ENCODE data around the gene IL12A. TPM values are rescaled to one million over a fixed set of nuclear protein-coding genes. Genes with fewer than 3 reads are reported as not detected.

The IL12A gene
- total RNA-seq, 1 experiment from 2014 or later = not detected

GRCh38 chr3:160010578-160010977 lies 21.9 kb downstream of the IL12A start:
- H3K27me3 ChIP-seq (ENCODE audit: control insufficient read depth, insufficient read depth, low read length) = no peaks in the 10 kb centered on the region
- ATAC-seq (no peak), DNase-seq (ENCODE audit: low read depth, low spot score) (no peak)
- TF ChIP-seq CTCF (IDR thresholded peaks at IDR 0.05) = no peak
- no peak for TF ChIP-seq REST (IDR thresholded peaks at IDR 0.05; ENCODE audit: insufficient read depth in 1 of 2, low read depth in 2 of 2, low read length in 1 of 2)
- no peak for TF ChIP-seq SIN3A (IDR thresholded peaks at IDR 0.05; ENCODE audit: borderline replicate concordance, insufficient read depth, low read depth, low read length)
- no peak for TF ChIP-seq TCF7L2 (IDR thresholded peaks at IDR 0.05; ENCODE audit: low read depth, low read length)
- ChIA-PET POLR2A (no interaction called here), CTCF (interaction anchor here (0.7 kb wide), 1 partner anchor 39 kb away, joined by 3 read pairs; no protein-coding TSS in a partner anchor)
- in situ Hi-C loops (cut with HindIII; ENCODE audit: low pct_unique_long_range_greater_than_20kb, low sequenced_read_pairs) = no loop called here
- no peak overlapping the region for H3K4me3 ChIP-seq (ENCODE audit: low read depth in 2 of 2, low read length in 2 of 2)
- H3K36me3 ChIP-seq (ENCODE audit: control insufficient read depth, insufficient read depth, low read length) = no peaks in the 10 kb centered on the region
- no peak overlapping the region for H3K27ac ChIP-seq (ENCODE audit: low read length)
- no TSS peak for BruUV-seq (replicated peaks)
- H3K4me1 ChIP-seq (ENCODE audit: control insufficient read depth, insufficient read depth, low read length) = no peaks in the 10 kb centered on the region
- intact Hi-C loops (cut with micrococcal nuclease; ENCODE audit: unreplicated experiment) = loop anchor here (1.0 kb wide), 1 partner anchor 35 kb away; no protein-coding TSS in a partner anchor
- no peaks in the 10 kb centered on the region for H3K9me3 ChIP-seq (ENCODE audit: control insufficient read depth, insufficient read depth, low read depth, low read length)

- Histone ChIP-seq H3K9me3 (ENCODE audit: control insufficient read depth, insufficient read depth, low read depth, low read length) (no peaks in the 10 kb centered on the region), H3K4me1 (ENCODE audit: control insufficient read depth, insufficient read depth, low read length) (no peaks in the 10 kb centered on the region), H3K27ac (ENCODE audit: low read length) (no peak overlapping the region), H3K36me3 (ENCODE audit: control insufficient read depth, insufficient read depth, low read length) (no peaks in the 10 kb centered on the region), H3K27me3 (ENCODE audit: control insufficient read depth, insufficient read depth, low read length) (no peaks in the 10 kb centered on the region), H3K4me3 (ENCODE audit: low read depth in 2 of 2, low read length in 2 of 2) (no peak overlapping the region)
- ChIA-PET POLR2A (no interaction called here), CTCF (no interaction called here)
- DNase-seq (ENCODE audit: low read depth, low spot score) = no peak
- no peak for TF ChIP-seq CTCF (IDR thresholded peaks at IDR 0.05)
- no peak for TF ChIP-seq TCF7L2 (IDR thresholded peaks at IDR 0.05; ENCODE audit: low read depth, low read length)
- no peak for TF ChIP-seq POLR2AphosphoS5 (IDR thresholded peaks at IDR 0.05; ENCODE audit: low read depth, low read length)
- TF ChIP-seq SIN3A (IDR thresholded peaks at IDR 0.05; ENCODE audit: borderline replicate concordance, insufficient read depth, low read depth, low read length) = no peak
- TF ChIP-seq REST (IDR thresholded peaks at IDR 0.05; ENCODE audit: insufficient read depth in 1 of 2, low read depth in 2 of 2, low read length in 1 of 2) = no peak
- in situ Hi-C loops (cut with HindIII; ENCODE audit: low pct_unique_long_range_greater_than_20kb, low sequenced_read_pairs) = no loop called here
- no peak for ATAC-seq
- no TSS peak for BruUV-seq (replicated peaks)
- intact Hi-C loops (cut with micrococcal nuclease; ENCODE audit: unreplicated experiment) = no loop called here
Observed at GRCh38 chr3:160012108-160012507, 23.5 kb downstream of the IL12A start.

Measured in Panc1 (cell line).